Measurements from ENCODE around the gene RAB1A. TPM values are rescaled to one million over a fixed set of nuclear protein-coding genes. Genes with fewer than 3 reads are reported as not detected.

RAB1A gene
- total RNA-seq, 1 experiment from 2014 or later = 119 TPM

DNA sequence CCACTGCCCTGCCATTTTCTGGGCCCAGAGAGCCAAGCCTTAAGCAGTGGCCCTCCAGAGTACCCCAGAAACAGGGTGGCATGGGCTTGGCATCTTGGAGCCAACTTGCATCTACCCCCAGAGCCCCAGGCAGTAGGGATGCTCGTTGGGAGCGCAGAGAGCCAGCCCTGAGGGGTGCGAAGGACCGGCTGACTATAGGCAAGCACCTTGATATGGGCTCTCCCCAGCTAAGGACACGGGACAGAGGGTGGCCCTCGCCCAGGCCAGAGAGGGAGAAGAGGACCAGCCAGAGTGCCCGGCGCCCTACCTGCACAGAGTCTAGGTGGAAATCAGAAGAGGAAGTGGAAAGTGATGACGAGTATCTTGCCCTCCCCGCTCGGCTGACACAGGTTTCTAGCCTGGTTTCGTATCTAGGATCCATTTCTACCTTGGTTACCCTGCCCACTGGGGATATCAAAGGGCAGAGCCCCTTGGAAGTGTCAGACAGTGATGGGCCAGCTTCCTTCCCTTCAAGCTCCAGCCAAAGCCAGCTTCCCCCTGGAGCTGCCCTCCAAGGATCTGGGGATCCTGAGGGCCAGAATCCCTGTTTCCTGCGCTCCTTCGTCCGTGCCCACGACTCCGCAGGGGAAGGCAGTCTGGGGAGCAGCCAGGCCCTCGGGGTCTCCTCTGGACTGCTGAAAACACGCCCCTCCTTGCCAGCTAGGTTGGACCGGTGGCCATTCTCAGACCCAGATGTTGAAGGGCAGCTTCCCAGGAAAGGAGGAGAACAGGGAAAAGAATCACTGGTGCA lies 57.5 kb downstream of the RAB1A start:
- Histone ChIP-seq H3K36me3 (ENCODE audit: insufficient read depth, low read length, poor library complexity, severe bottlenecking) (peaks cover 44% of the 10 kb centered on the region), H3K9me3 (ENCODE audit: low read depth, low read length, poor library complexity, severe bottlenecking) (no peaks in the 10 kb centered on the region), H3K4me1 (ENCODE audit: insufficient read depth, low read length, poor library complexity, severe bottlenecking) (no peaks in the 10 kb centered on the region), H3K4me3 (ENCODE audit: low read depth, low read length, poor library complexity, severe bottlenecking) (no peak overlapping the region), H3K27ac (ENCODE audit: low read depth, low read length, poor library complexity, severe bottlenecking) (no peak overlapping the region), H3K27me3 (replicated peaks; ENCODE audit: insufficient read depth, low read depth, low read length, poor library complexity) (no peaks in the 10 kb centered on the region)
- intact Hi-C loops (cut with micrococcal nuclease; ENCODE audit: unreplicated experiment) = no loop called here
- TF ChIP-seq EZH2 (IDR thresholded peaks at IDR 0.05; ENCODE audit: borderline replicate concordance, low read depth, low read length, poor library complexity, severe bottlenecking) = no peak
- TF ChIP-seq, protein P1, sequence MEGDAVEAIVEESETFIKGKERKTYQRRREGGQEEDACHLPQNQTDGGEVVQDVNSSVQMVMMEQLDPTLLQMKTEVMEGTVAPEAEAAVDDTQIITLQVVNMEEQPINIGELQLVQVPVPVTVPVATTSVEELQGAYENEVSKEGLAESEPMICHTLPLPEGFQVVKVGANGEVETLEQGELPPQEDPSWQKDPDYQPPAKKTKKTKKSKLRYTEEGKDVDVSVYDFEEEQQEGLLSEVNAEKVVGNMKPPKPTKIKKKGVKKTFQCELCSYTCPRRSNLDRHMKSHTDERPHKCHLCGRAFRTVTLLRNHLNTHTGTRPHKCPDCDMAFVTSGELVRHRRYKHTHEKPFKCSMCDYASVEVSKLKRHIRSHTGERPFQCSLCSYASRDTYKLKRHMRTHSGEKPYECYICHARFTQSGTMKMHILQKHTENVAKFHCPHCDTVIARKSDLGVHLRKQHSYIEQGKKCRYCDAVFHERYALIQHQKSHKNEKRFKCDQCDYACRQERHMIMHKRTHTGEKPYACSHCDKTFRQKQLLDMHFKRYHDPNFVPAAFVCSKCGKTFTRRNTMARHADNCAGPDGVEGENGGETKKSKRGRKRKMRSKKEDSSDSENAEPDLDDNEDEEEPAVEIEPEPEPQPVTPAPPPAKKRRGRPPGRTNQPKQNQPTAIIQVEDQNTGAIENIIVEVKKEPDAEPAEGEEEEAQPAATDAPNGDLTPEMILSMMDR (conservative IDR thresholded peaks at IDR 0.05; ENCODE audit: low read depth, low read length) = no peak
- no TSS peak for BruUV-seq (replicated peaks)
- ChIA-PET CTCF (interaction anchor here (1.1 kb wide), 1 partner anchor 97 kb away, joined by 4 read pairs; no protein-coding TSS in a partner anchor), POLR2A (ENCODE audit: low non-redundant PET) (no interaction called here)
- no peak for DNase-seq (ENCODE audit: low spot score)

DNA sequence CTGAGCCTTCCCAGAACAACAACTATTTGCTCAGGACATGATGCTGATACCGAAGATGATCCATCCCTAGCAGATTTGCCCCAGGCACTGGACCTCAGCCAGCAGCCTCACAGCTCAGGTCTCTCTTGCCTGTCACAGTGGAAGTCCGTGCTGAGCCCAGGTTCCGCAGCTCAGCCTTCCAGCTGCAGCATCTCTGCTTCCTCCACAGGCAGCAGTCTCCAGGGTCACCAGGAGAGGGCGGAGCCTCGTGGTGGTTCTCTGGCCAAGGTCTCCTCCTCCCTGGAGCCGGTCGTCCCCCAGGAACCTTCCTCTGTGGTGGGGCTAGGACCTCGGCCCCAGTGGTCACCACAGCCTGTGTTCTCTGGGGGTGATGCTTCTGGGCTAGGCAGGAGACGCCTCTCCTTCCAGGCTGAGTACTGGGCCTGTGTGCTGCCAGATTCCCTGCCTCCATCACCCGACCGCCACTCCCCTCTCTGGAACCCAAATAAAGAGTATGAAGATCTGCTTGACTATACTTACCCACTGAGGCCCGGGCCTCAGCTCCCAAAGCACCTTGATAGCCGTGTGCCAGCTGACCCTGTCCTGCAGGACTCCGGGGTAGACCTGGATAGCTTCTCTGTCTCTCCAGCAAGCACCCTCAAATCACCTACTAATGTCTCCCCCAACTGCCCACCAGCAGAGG lies 58.3 kb downstream of the RAB1A start:
- no peak for DNase-seq (ENCODE audit: low spot score)
- Histone ChIP-seq H3K9me3 (ENCODE audit: low read depth, low read length, poor library complexity, severe bottlenecking) (no peaks in the 10 kb centered on the region), H3K36me3 (ENCODE audit: insufficient read depth, low read length, poor library complexity, severe bottlenecking) (peaks cover 44% of the 10 kb centered on the region), H3K27ac (ENCODE audit: low read depth, low read length, poor library complexity, severe bottlenecking) (no peak overlapping the region), H3K4me3 (ENCODE audit: low read depth, low read length, poor library complexity, severe bottlenecking) (no peak overlapping the region), H3K27me3 (replicated peaks; ENCODE audit: insufficient read depth, low read depth, low read length, poor library complexity) (no peaks in the 10 kb centered on the region), H3K4me1 (ENCODE audit: insufficient read depth, low read length, poor library complexity, severe bottlenecking) (no peaks in the 10 kb centered on the region)
- no TSS peak for BruUV-seq (replicated peaks)
- no peak for TF ChIP-seq EZH2 (IDR thresholded peaks at IDR 0.05; ENCODE audit: borderline replicate concordance, low read depth, low read length, poor library complexity, severe bottlenecking)
- TF ChIP-seq, protein P1 (conservative IDR thresholded peaks at IDR 0.05; ENCODE audit: low read depth, low read length) = no peak
- ChIA-PET POLR2A (ENCODE audit: low non-redundant PET) (no interaction called here), CTCF (no interaction called here)
- intact Hi-C loops (cut with micrococcal nuclease; ENCODE audit: unreplicated experiment) = no loop called here

DNA sequence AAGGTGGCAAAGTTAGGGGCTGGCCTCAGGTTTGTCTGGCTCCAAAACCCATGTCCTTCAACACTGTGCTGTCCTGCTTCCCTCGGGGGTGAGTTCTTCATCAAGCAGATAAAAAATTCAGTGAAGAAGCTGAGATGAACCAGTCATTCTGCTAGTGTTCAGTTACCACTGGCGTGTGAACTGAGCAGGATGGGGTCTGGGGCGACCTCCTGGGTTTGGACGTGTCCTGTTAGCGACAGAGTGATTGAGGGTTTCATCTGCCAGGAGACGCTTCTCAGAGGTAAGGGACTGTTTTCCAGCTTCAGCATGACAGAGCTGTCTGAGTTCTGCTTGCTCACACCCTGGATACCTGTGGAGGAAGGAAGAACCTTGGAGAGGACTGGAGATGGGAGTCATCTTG lies 59.0 kb downstream of the RAB1A start:
- ChIA-PET POLR2A (ENCODE audit: low non-redundant PET) (interaction anchor here (0.8 kb wide), 1 partner anchor 8 kb away, joined by 3 read pairs; no protein-coding TSS in a partner anchor), CTCF (no interaction called here)
- Histone ChIP-seq H3K9me3 (ENCODE audit: low read depth, low read length, poor library complexity, severe bottlenecking) (no peaks in the 10 kb centered on the region), H3K27ac (ENCODE audit: low read depth, low read length, poor library complexity, severe bottlenecking) (no peak overlapping the region), H3K4me1 (ENCODE audit: insufficient read depth, low read length, poor library complexity, severe bottlenecking) (no peaks in the 10 kb centered on the region), H3K4me3 (ENCODE audit: low read depth, low read length, poor library complexity, severe bottlenecking) (no peak overlapping the region), H3K27me3 (replicated peaks; ENCODE audit: insufficient read depth, low read depth, low read length, poor library complexity) (no peaks in the 10 kb centered on the region), H3K36me3 (ENCODE audit: insufficient read depth, low read length, poor library complexity, severe bottlenecking) (peaks cover 44% of the 10 kb centered on the region)
- TF ChIP-seq, protein P1 (conservative IDR thresholded peaks at IDR 0.05; ENCODE audit: low read depth, low read length) = no peak
- no peak for TF ChIP-seq EZH2 (IDR thresholded peaks at IDR 0.05; ENCODE audit: borderline replicate concordance, low read depth, low read length, poor library complexity, severe bottlenecking)
- no TSS peak for BruUV-seq (replicated peaks)
- no peak for DNase-seq (ENCODE audit: low spot score)
- intact Hi-C loops (cut with micrococcal nuclease; ENCODE audit: unreplicated experiment) = no loop called here

Data from A673 (cell line).